Loucy (cell line): ENCODE results near the gene SDR39U1.

ENCODE experiments used
- CTCF ChIP-seq: fragments of 200-600 bp; sonication (generic); conservative IDR thresholded peaks from 2 replicates; pipeline ENCODE4 v1.5.1; 2014; ENCODE audit warnings: mild to moderate bottlenecking, antibody characterized with exemption, low read length
- EZH2phosphoT487 ChIP-seq: fragments of 200-600 bp; IDR thresholded peaks from 2 replicates; pipeline ENCODE4 v1.6.1; 2018; ENCODE audit warnings: antibody characterized with exemption, mild to moderate bottlenecking, moderate library complexity, borderline replicate concordance

DNA sequence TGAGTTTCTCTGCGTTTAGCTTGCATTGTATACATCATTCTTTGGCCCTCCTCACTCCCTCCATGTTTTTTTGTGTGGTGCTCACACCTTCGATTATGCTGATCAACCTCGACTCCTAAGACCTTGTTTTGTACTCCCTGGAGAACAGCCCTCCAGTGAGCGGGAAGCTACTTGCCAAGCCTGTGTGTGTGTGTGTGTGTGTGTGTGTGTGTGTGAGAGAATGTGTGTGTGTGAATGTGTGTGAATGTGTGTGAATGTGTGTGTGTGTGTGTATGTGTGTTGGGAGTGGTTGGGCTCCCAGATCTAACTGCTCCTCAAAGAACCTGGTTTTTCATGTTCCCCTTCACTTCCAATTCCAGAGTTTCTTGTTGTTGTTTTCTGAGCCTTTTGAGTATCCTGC is 37.8 kb downstream of the SDR39U1 start:
- TF ChIP-seq CTCF (no peak), EZH2phosphoT487 (no peak)
